H9 (cell line): ENCODE data around the gene P4HA2. TPM values are rescaled to one million over a fixed set of nuclear protein-coding genes. Genes with fewer than 3 reads are reported as not detected.

Experiments used
- DNase-seq: peaks from one replicate; pipeline ENCODE4 v3.0.0-alpha.2; 2017
- H2AFZ ChIP-seq: one replicate; pipeline ENCODE4 v1.6.1; 2013; ENCODE audit warnings: mild to moderate bottlenecking, low read length, control low read depth, moderate library complexity
- H2AK5ac ChIP-seq: 2 replicates; pipeline ENCODE4 v1.6.1; 2013; ENCODE audit warnings: low read length, control low read depth, mixed read lengths; ENCODE audit not compliant: insufficient read length
- H2BK120ac ChIP-seq: one replicate; pipeline ENCODE4 v1.6.1; 2013; ENCODE audit warnings: low read depth, mild to moderate bottlenecking, low read length, control low read depth, inconsistent platforms; ENCODE audit not compliant: poor library complexity, severe bottlenecking
- H2BK12ac ChIP-seq: 2 replicates; pipeline ENCODE4 v1.6.1; 2013; ENCODE audit warnings: low read length, control low read depth, mixed read lengths, low read depth; ENCODE audit not compliant: insufficient read length
- H2BK15ac ChIP-seq: 2 replicates; pipeline ENCODE4 v1.6.1; 2013; ENCODE audit warnings: low read depth, low read length, control low read depth
- H2BK20ac ChIP-seq: one replicate; pipeline ENCODE4 v1.6.1; 2013; ENCODE audit warnings: low read depth, mild to moderate bottlenecking, low read length, control low read depth, inconsistent platforms; ENCODE audit not compliant: poor library complexity, severe bottlenecking
- H2BK5ac ChIP-seq: 2 replicates; pipeline ENCODE4 v1.6.1; 2013; ENCODE audit warnings: low read length, control low read depth, mixed read lengths; ENCODE audit not compliant: insufficient read length
- H3K14ac ChIP-seq: 2 replicates; pipeline ENCODE4 v1.6.1; 2013; ENCODE audit warnings: low read length, control low read depth; ENCODE audit not compliant: insufficient read depth
- H3K18ac ChIP-seq: 2 replicates; pipeline ENCODE4 v1.6.1; 2013; ENCODE audit warnings: low read depth, mild to moderate bottlenecking, mixed read lengths, low read length, control low read depth; ENCODE audit not compliant: insufficient read length
- H3K23ac ChIP-seq: 2 replicates; pipeline ENCODE4 v1.6.1; 2013; ENCODE audit warnings: low read length, control low read depth, mixed read lengths, low read depth; ENCODE audit not compliant: insufficient read length
- H3K23me2 ChIP-seq: 2 replicates; pipeline ENCODE4 v1.6.1; 2013; ENCODE audit warnings: low read depth, mild to moderate bottlenecking, mixed read lengths, low read length, control low read depth; ENCODE audit not compliant: insufficient read length, poor library complexity, severe bottlenecking
- H3K27ac ChIP-seq: 2 replicates; pipeline ENCODE4 v1.5.1; 2013; ENCODE audit warnings: low read length, control low read depth, mixed read lengths, low read depth; ENCODE audit not compliant: insufficient read length
- H3K27me3 ChIP-seq: 2 replicates; pipeline ENCODE4 v1.6.1; 2013; ENCODE audit warnings: low read length, control low read depth, inconsistent platforms; ENCODE audit not compliant: insufficient read depth
- H3K4ac ChIP-seq: 2 replicates; pipeline ENCODE4 v1.6.1; 2013; ENCODE audit warnings: low read depth, mild to moderate bottlenecking, control low read depth, inconsistent platforms, low read length, moderate library complexity
- H3K4me1 ChIP-seq: 2 replicates; pipeline ENCODE4 v1.6.1; 2013; ENCODE audit warnings: low read length, control low read depth, inconsistent platforms; ENCODE audit not compliant: insufficient read depth
- H3K4me2 ChIP-seq: 2 replicates; pipeline ENCODE4 v1.6.1; 2013; ENCODE audit warnings: low read length, control low read depth, mixed read lengths; ENCODE audit not compliant: insufficient read length, insufficient read depth
- H3K56ac ChIP-seq: 2 replicates; pipeline ENCODE4 v1.6.1; 2013; ENCODE audit warnings: low read depth, mild to moderate bottlenecking, mixed read lengths, low read length, control low read depth; ENCODE audit not compliant: insufficient read length
- H3K79me1 ChIP-seq: 2 replicates; pipeline ENCODE4 v1.6.1; 2013; ENCODE audit warnings: low read depth, mild to moderate bottlenecking, moderate library complexity, low read length, control low read depth, inconsistent platforms; ENCODE audit not compliant: insufficient read depth, poor library complexity, severe bottlenecking
- H3K79me2 ChIP-seq: 2 replicates; pipeline ENCODE4 v1.6.1; 2013; ENCODE audit warnings: low read length, control low read depth, inconsistent platforms; ENCODE audit not compliant: insufficient read depth
- H3K9ac ChIP-seq: 2 replicates; pipeline ENCODE4 v1.6.1; 2013; ENCODE audit warnings: low read length, control low read depth, mixed read lengths; ENCODE audit not compliant: insufficient read length; ENCODE audit errors: extremely low read depth
- H3K9me3 ChIP-seq: one replicate; pipeline ENCODE4 v1.6.1; 2013; ENCODE audit warnings: low read depth, low read length, inconsistent platforms; ENCODE audit not compliant: control insufficient read depth
- H3T11ph ChIP-seq: one replicate; pipeline ENCODE4 v1.6.1; 2013; ENCODE audit warnings: mild to moderate bottlenecking, low read length, control low read depth, inconsistent platforms
- H4K20me1 ChIP-seq: one replicate; pipeline ENCODE4 v1.6.1; 2013; ENCODE audit not compliant: control insufficient read depth, insufficient read length, insufficient read depth
- H4K5ac ChIP-seq: 2 replicates; pipeline ENCODE4 v1.6.1; 2013; ENCODE audit warnings: low read depth, mild to moderate bottlenecking, mixed read lengths, low read length, control low read depth; ENCODE audit not compliant: insufficient read length
- H4K8ac ChIP-seq: replicated peaks from 2 replicates; pipeline ENCODE4 v1.6.1; 2013; ENCODE audit warnings: low read length, control low read depth, mixed read lengths, low read depth; ENCODE audit not compliant: insufficient read length
- H4K91ac ChIP-seq: 2 replicates; pipeline ENCODE4 v1.6.1; 2013; ENCODE audit warnings: low read depth, mild to moderate bottlenecking, moderate library complexity, mixed read lengths, low read length, control low read depth; ENCODE audit not compliant: insufficient read length
- H3K27ac Mint-ChIP-seq, 3 experiments: 2 replicates in 2 of 3; 3 replicates in 1 of 3; pipeline ENCODE4 v1.8.0; 2020 to 2021; ENCODE audit warnings: mixed read lengths in 3 of 3, mild to moderate bottlenecking in 1 of 3, moderate library complexity in 1 of 3
- H3K27me3 Mint-ChIP-seq: 2 replicates; pipeline ENCODE4 v1.8.0; 2021; ENCODE audit warnings: low read depth, mild to moderate bottlenecking, moderate library complexity, mixed read lengths
- H3K36me3 Mint-ChIP-seq, 3 experiments: 2 replicates in 2 of 3; 3 replicates in 1 of 3; pipeline ENCODE4 v1.8.0; 2020 to 2021; ENCODE audit warnings: low read depth in 3 of 3, mixed read lengths in 3 of 3; ENCODE audit not compliant: insufficient read depth in 1 of 3
- H3K4me1 Mint-ChIP-seq, 2 experiments: 2 replicates each; pipeline ENCODE4 v1.8.0; 2020; ENCODE audit warnings: mixed read lengths in 2 of 2
- H3K4me3 Mint-ChIP-seq, 2 experiments: 2 replicates in 1 of 2; 3 replicates in 1 of 2; pipeline ENCODE4 v1.8.0; 2020 to 2021; ENCODE audit warnings: mild to moderate bottlenecking in 2 of 2, mixed read lengths in 2 of 2, moderate library complexity in 1 of 2
- H3K9me3 Mint-ChIP-seq, 2 experiments: 2 replicates in 1 of 2; 3 replicates in 1 of 2; pipeline ENCODE4 v1.8.0; 2020; ENCODE audit warnings: mild to moderate bottlenecking in 2 of 2, mixed read lengths in 2 of 2, moderate library complexity in 1 of 2
- WGBS: extraction: QIAGEN DNeasy Blood & Tissue Kit; methylation state at CpG from one replicate; pipeline ENCODE4 v1.1.7; 2013; ENCODE audit warnings: missing lambda C conversion rate, low lambda C conversion rate, mixed read lengths; ENCODE audit not compliant: insufficient read length; ENCODE audit errors: extremely low coverage; 5-methylcytosine and 5-hydroxymethylcytosine counted together
- total RNA-seq: library from RNA; stranded (reverse); gene quantifications from 2 replicates; pipeline ENCODE4 v1.2.1, GENCODE V29; 2021
- TF ChIP-seq, protein P1 (sequence below): fragments of 200-600 bp; sonication (generic); conservative IDR thresholded peaks from 3 replicates; pipeline ENCODE4 v1.8.0; 2021; ENCODE audit warnings: antibody characterized with exemption, mild to moderate bottlenecking

Gene P4HA2
- total RNA-seq, 1 experiment from 2014 or later = 15.3 TPM

GRCh38 chr5:132202711-132203463 lies 24.8 kb downstream of the P4HA2 start:
- Histone ChIP-seq H2AK5ac (no peak overlapping the region), H3K4me1 (no peaks in the 10 kb centered on the region), H3K4ac (no peak overlapping the region), H3K14ac (no peak overlapping the region), H4K8ac (no peak overlapping the region), H3K79me2 (no peaks in the 10 kb centered on the region), H2BK20ac (no peak overlapping the region), H4K5ac (no peak overlapping the region), H3K23me2 (no peaks in the 10 kb centered on the region), H2BK15ac (no peak overlapping the region), H2BK12ac (no peak overlapping the region), H3K9me3 (no peaks in the 10 kb centered on the region), H3K27me3 (no peaks in the 10 kb centered on the region), H3K4me2 (no peak overlapping the region), H3K27ac (no peak overlapping the region), H3K18ac (no peak overlapping the region), H2BK5ac (no peak overlapping the region), H3K23ac (no peak overlapping the region), H3K9ac (no peak overlapping the region), H3T11ph (no peak overlapping the region), H4K91ac (no peak overlapping the region), H3K56ac (no peak overlapping the region), H3K79me1 (no peaks in the 10 kb centered on the region), H2AFZ (no peak overlapping the region), H4K20me1 (no peaks in the 10 kb centered on the region), H2BK120ac (no peak overlapping the region)
- TF ChIP-seq, protein P1, sequence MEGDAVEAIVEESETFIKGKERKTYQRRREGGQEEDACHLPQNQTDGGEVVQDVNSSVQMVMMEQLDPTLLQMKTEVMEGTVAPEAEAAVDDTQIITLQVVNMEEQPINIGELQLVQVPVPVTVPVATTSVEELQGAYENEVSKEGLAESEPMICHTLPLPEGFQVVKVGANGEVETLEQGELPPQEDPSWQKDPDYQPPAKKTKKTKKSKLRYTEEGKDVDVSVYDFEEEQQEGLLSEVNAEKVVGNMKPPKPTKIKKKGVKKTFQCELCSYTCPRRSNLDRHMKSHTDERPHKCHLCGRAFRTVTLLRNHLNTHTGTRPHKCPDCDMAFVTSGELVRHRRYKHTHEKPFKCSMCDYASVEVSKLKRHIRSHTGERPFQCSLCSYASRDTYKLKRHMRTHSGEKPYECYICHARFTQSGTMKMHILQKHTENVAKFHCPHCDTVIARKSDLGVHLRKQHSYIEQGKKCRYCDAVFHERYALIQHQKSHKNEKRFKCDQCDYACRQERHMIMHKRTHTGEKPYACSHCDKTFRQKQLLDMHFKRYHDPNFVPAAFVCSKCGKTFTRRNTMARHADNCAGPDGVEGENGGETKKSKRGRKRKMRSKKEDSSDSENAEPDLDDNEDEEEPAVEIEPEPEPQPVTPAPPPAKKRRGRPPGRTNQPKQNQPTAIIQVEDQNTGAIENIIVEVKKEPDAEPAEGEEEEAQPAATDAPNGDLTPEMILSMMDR = no peak
- no peak overlapping the region for H3K27ac Mint-ChIP-seq
- peaks cover 5 to 8% (median 5%) of the 10 kb centered on the region in 3 experiments; a peak in 5 of 7 replicates for H3K36me3 Mint-ChIP-seq
- H3K27me3 Mint-ChIP-seq = no peaks in the 10 kb centered on the region
- DNase-seq = no peak
- WGBS = no CpG with 5 or more reads among the region's 2 CpGs
- peaks cover 7 to 8% of the 10 kb centered on the region in 2 experiments; a peak in 3 of 4 replicates for H3K4me1 Mint-ChIP-seq
- no peak overlapping the region for H3K4me3 Mint-ChIP-seq
- H3K9me3 Mint-ChIP-seq = peaks cover 0 to under 1% of the 10 kb centered on the region in 2 experiments; a peak in 2 of 5 replicates
